Panc1 (cell line): ENCODE results near the gene USPL1. TPM values are rescaled to one million over a fixed set of nuclear protein-coding genes. Genes with fewer than 3 reads are reported as not detected.

Source experiments
- ATAC-seq: fragments of 200-7000 bp; cut with Tn5 transposase; 2 replicates; pipeline ENCODE4 v1.9.1; 2020; ENCODE audit warnings: mild to moderate bottlenecking, moderate library complexity
- BruUV-seq: library from RNA; stranded (reverse); fragments of 400-500 nt; replicated peaks from 2 replicates; lab custom pipeline; 2021; lab: Mats Ljungman, UMichigan
- CTCF ChIA-PET: fragments of 300-600 bp; sonication (Branson Sonifier 250); formaldehyde crosslinking; loops from one replicate; lab custom pipeline; 2022; ENCODE audit warnings: antibody characterized with exemption; lab: Charles Lee
- POLR2A ChIA-PET: fragments of 300-600 bp; sonication (Branson Sonifier 250); formaldehyde crosslinking; loops from one replicate; lab custom pipeline; 2022; ENCODE audit warnings: antibody characterized with exemption; lab: Charles Lee
- DNase-seq: peaks from one replicate; pipeline ENCODE4 v3.0.0-alpha.2; 2010; ENCODE audit warnings: low read depth, low spot score
- H3K27ac ChIP-seq: 2 replicates; pipeline ENCODE4 v1.5.1; 2011; ENCODE audit warnings: mild to moderate bottlenecking, low read length, inconsistent platforms
- H3K27me3 ChIP-seq: fragments of 200-500 bp; sonication (Bioruptor generic); 2 replicates; pipeline ENCODE4 v1.6.0; 2014; ENCODE audit warnings: low read length, inconsistent platforms; ENCODE audit not compliant: control insufficient read depth, insufficient read depth
- H3K36me3 ChIP-seq: fragments of 200-500 bp; sonication (Bioruptor generic); 2 replicates; pipeline ENCODE4 v1.5.1; 2014; ENCODE audit warnings: inconsistent platforms, mild to moderate bottlenecking, low read length, moderate library complexity; ENCODE audit not compliant: control insufficient read depth, insufficient read depth
- H3K4me1 ChIP-seq: 2 replicates; pipeline ENCODE4 v1.5.1; 2011; ENCODE audit warnings: inconsistent platforms, mild to moderate bottlenecking, low read length, moderate library complexity; ENCODE audit not compliant: control insufficient read depth, insufficient read depth
- H3K4me3 ChIP-seq, 2 experiments: 2 replicates each; pipeline ENCODE4 v1.5.1; 2011 to 2012; ENCODE audit warnings: low read depth in 2 of 2, low read length in 2 of 2, mild to moderate bottlenecking in 2 of 2, inconsistent platforms in 1 of 2, moderate library complexity in 1 of 2
- H3K9me3 ChIP-seq: fragments of 200-500 bp; sonication (Bioruptor generic); 2 replicates; pipeline ENCODE4 v1.5.1; 2014; ENCODE audit warnings: low read depth, mild to moderate bottlenecking, inconsistent platforms, low read length, moderate library complexity; ENCODE audit not compliant: control insufficient read depth, insufficient read depth
- CTCF ChIP-seq: fragments of 450-650 bp; IDR thresholded peaks from 2 replicates; pipeline ENCODE4 v1.5.1; 2017; ENCODE audit warnings: mild to moderate bottlenecking
- POLR2AphosphoS5 ChIP-seq: IDR thresholded peaks from 2 replicates; pipeline ENCODE4 v1.6.1; 2012; ENCODE audit warnings: mild to moderate bottlenecking, low read depth, low read length, moderate library complexity
- REST ChIP-seq, 2 experiments: IDR thresholded peaks; 2 replicates each; pipeline ENCODE4 v1.6.1; 2011 to 2012; ENCODE audit warnings: low read depth in 2 of 2, control low read depth in 1 of 2, low read length in 1 of 2, mild to moderate bottlenecking in 1 of 2, moderate library complexity in 1 of 2; ENCODE audit not compliant: insufficient read depth in 1 of 2
- SIN3A ChIP-seq: IDR thresholded peaks from 2 replicates; pipeline ENCODE4 v1.6.1; 2012; ENCODE audit warnings: low read depth, mild to moderate bottlenecking, low read length, moderate library complexity, borderline replicate concordance; ENCODE audit not compliant: insufficient read depth
- TCF7L2 ChIP-seq: IDR thresholded peaks from 2 replicates; pipeline ENCODE4 v1.6.1; 2011; ENCODE audit warnings: mild to moderate bottlenecking, low read depth, low read length, inconsistent platforms
- in situ Hi-C: cut with HindIII; loops from 2 replicates; pipeline ENCODE4 v1.10.0; 2016; ENCODE audit warnings: low sequenced_read_pairs, low pct_unique_long_range_greater_than_20kb
- intact Hi-C: fragments of 100-400 bp; cut with micrococcal nuclease; formaldehyde crosslinking; loops from one replicate; pipeline ENCODE4 v1.10.0; 2022; ENCODE audit not compliant: unreplicated experiment
- total RNA-seq: library from RNA; stranded (reverse); gene quantifications from one replicate; pipeline ENCODE4 v1.2.1, GENCODE V29; 2021; ENCODE audit not compliant: unreplicated experiment

Gene USPL1
- total RNA-seq, 1 experiment from 2014 or later, result 19.5 TPM

- in situ Hi-C loops, result no loop called here
Observed at GRCh38 chr13:30587231-30587630, 30.5 kb upstream of the USPL1 start.

GRCh38 chr13:30587739-30588138 lies 30.0 kb upstream of the USPL1 start:
- H3K4me3 ChIP-seq, result no peak overlapping the region
- no peak overlapping the region for H3K27ac ChIP-seq
- in situ Hi-C loops (no loop called here), intact Hi-C loops (no loop called here)
- no TSS peak for BruUV-seq
- H3K36me3 ChIP-seq, result no peaks in the 10 kb centered on the region
- no peaks in the 10 kb centered on the region for H3K9me3 ChIP-seq
- no peaks in the 10 kb centered on the region for H3K4me1 ChIP-seq
- no peaks in the 10 kb centered on the region for H3K27me3 ChIP-seq
- TF ChIP-seq SIN3A, result no peak
- TF ChIP-seq POLR2AphosphoS5, result no peak
- TF ChIP-seq TCF7L2, result no peak
- no peak for TF ChIP-seq REST (IDR thresholded peaks at IDR 0.05; ENCODE audit: insufficient read depth in 1 of 2, low read depth in 2 of 2, low read length in 1 of 2)
- no peak for TF ChIP-seq CTCF
- no peak for DNase-seq
- no peak for ATAC-seq
- CTCF ChIA-PET, result no interaction called here
- POLR2A ChIA-PET, result no interaction called here

More at GRCh38 chr13:30587231-30587630, 30.5 kb upstream of the USPL1 start:
- Histone ChIP-seq H3K36me3 (no peaks in the 10 kb centered on the region), H3K27me3 (no peaks in the 10 kb centered on the region), H3K4me3 (no peak overlapping the region), H3K4me1 (no peaks in the 10 kb centered on the region), H3K27ac (no peak overlapping the region), H3K9me3 (no peaks in the 10 kb centered on the region)
- intact Hi-C loops, result no loop called here
- BruUV-seq, result no TSS peak
- POLR2A ChIA-PET, result no interaction called here
- CTCF ChIA-PET, result no interaction called here
- no peak for TF ChIP-seq SIN3A
- no peak for DNase-seq
- ATAC-seq, result no peak

GRCh38 chr13:30593001-30593400 lies 24.7 kb upstream of the USPL1 start:
- CTCF ChIA-PET, result no interaction called here
- no peaks in the 10 kb centered on the region for H3K4me1 ChIP-seq
- H3K4me3 ChIP-seq, result no peak overlapping the region
- intact Hi-C loops, result no loop called here
- H3K9me3 ChIP-seq, result no peaks in the 10 kb centered on the region
- no peak overlapping the region for H3K27ac ChIP-seq
- ATAC-seq, result no peak
- H3K36me3 ChIP-seq, result no peaks in the 10 kb centered on the region
- in situ Hi-C loops, result no loop called here
- TF ChIP-seq POLR2AphosphoS5 (no peak), TCF7L2 (no peak), REST (IDR thresholded peaks at IDR 0.05; ENCODE audit: insufficient read depth in 1 of 2, low read depth in 2 of 2, low read length in 1 of 2) (no peak), SIN3A (no peak), CTCF (no peak)
- no peaks in the 10 kb centered on the region for H3K27me3 ChIP-seq
- no peak for DNase-seq
- no TSS peak for BruUV-seq
- POLR2A ChIA-PET, result no interaction called here
